ENCODE results near the gene KLF16. TPM values are rescaled to one million over a fixed set of nuclear protein-coding genes. Genes with fewer than 3 reads are reported as not detected.

KLF16 gene
- total and polyA plus RNA-seq, 9 of the 15 experiments (the other 6 are each of a cell fraction or from before 2014, with no cell fraction given) = 0.04 to 60.4 (median 6.8) TPM

GRCh38 chr19:1904860-1905109 lies 41.4 kb upstream of the KLF16 start (continued):
- TF ChIP-seq ZNF143 (CRISPR knock-in tag; IDR thresholded peaks at IDR 0.05) (no peak), MYBL2 (IDR thresholded peaks at IDR 0.05; ENCODE audit: low read depth) (no peak), MYBL2 (CRISPR knock-in tag; IDR thresholded peaks at IDR 0.05; ENCODE audit: borderline replicate concordance) (no peak), ZNF175 (CRISPR knock-in tag; IDR thresholded peaks at IDR 0.05; ENCODE audit: low read depth) (no peak), BMI1 (IDR thresholded peaks at IDR 0.05; ENCODE audit: low read length) (no peak), ZNF124 (CRISPR knock-in tag; IDR thresholded peaks at IDR 0.05) (no peak), RFX1 (IDR thresholded peaks at IDR 0.05) (no peak), YY1 (IDR thresholded peaks at IDR 0.05; ENCODE audit: borderline replicate concordance in 1 of 3, control insufficient read depth in 1 of 3, extremely low read depth in 1 of 3, insufficient read depth in 3 of 3, insufficient read length in 1 of 3, insufficient replicate concordance in 2 of 3, low read depth in 1 of 3, low read length in 2 of 3) (no peak), SMAD1 (IDR thresholded peaks at IDR 0.05; ENCODE audit: low read depth, low read length, partially characterized antibody) (no peak), ADNP (tag; IDR thresholded peaks at IDR 0.05) (peak; percentile 100), CREBBP (IDR thresholded peaks at IDR 0.05; ENCODE audit: low read depth, low read length) (no peak), TEAD4 (IDR thresholded peaks at IDR 0.05; ENCODE audit: low read length) (peak; percentile 5; the same call in 1 of the 2 replicates), TEAD4 (CRISPR knock-in tag; IDR thresholded peaks at IDR 0.05; ENCODE audit: borderline replicate concordance) (no peak), ZBTB12 (CRISPR knock-in tag; IDR thresholded peaks at IDR 0.05) (no peak), SRSF9 (IDR thresholded peaks at IDR 0.05; ENCODE audit: borderline replicate concordance, low read depth, low read length) (no peak), PURB (CRISPR knock-in tag; IDR thresholded peaks at IDR 0.05; ENCODE audit: low read depth) (no peak), KDM1A (IDR thresholded peaks at IDR 0.05) (no peak), CBX1 (IDR thresholded peaks at IDR 0.05; ENCODE audit: low read depth) (peak; percentile 90)
- TF ChIP-seq, protein P1, sequence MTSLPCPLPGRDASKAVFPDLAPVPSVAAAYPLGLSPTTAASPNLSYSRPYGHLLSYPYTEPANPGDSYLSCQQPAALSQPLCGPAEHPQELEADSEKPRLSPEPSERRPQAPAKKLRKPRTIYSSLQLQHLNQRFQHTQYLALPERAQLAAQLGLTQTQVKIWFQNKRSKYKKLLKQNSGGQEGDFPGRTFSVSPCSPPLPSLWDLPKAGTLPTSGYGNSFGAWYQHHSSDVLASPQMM (CRISPR knock-in tag; IDR thresholded peaks at IDR 0.05) = no peak
- TF ChIP-seq, protein P2, sequence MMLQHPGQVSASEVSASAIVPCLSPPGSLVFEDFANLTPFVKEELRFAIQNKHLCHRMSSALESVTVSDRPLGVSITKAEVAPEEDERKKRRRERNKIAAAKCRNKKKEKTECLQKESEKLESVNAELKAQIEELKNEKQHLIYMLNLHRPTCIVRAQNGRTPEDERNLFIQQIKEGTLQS (IDR thresholded peaks at IDR 0.05) = no peak
- TF ChIP-seq, protein P2 (CRISPR knock-in tag; conservative IDR thresholded peaks at IDR 0.05) = no peak
- TF ChIP-seq, protein P3, sequence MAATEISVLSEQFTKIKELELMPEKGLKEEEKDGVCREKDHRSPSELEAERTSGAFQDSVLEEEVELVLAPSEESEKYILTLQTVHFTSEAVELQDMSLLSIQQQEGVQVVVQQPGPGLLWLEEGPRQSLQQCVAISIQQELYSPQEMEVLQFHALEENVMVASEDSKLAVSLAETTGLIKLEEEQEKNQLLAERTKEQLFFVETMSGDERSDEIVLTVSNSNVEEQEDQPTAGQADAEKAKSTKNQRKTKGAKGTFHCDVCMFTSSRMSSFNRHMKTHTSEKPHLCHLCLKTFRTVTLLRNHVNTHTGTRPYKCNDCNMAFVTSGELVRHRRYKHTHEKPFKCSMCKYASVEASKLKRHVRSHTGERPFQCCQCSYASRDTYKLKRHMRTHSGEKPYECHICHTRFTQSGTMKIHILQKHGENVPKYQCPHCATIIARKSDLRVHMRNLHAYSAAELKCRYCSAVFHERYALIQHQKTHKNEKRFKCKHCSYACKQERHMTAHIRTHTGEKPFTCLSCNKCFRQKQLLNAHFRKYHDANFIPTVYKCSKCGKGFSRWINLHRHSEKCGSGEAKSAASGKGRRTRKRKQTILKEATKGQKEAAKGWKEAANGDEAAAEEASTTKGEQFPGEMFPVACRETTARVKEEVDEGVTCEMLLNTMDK (IDR thresholded peaks at IDR 0.05; ENCODE audit: borderline replicate concordance, insufficient read depth, low read depth, low read length, poor library complexity, severe bottlenecking) = no peak
